Coronary artery (tissue), 2 donors: ENCODE results near the gene FAM13A.
A peak's percentile ranks its signal among the peaks of the same experiment; 100 is the strongest.

Experiments used
- DNase-seq: peaks from one replicate; pipeline ENCODE4 v3.0.0-alpha.2; 2017; ENCODE audit warnings: low spot score
- H3K27ac ChIP-seq, 2 donors: fragments of 200-600 bp; sonication (generic); one replicate each; pipeline ENCODE4 v1.5.1; 2016 to 2019
- H3K4me3 ChIP-seq: fragments of 200-600 bp; sonication (generic); 2 replicates; pipeline ENCODE4 v1.5.1; 2016; ENCODE audit warnings: mild to moderate bottlenecking, moderate library complexity
- CTCF ChIP-seq: fragments of 200-600 bp; sonication (generic); IDR thresholded peaks from one replicate; pipeline ENCODE4 v1.5.1; 2019; ENCODE audit warnings: antibody characterized with exemption

FAM13A gene

GRCh38 chr4:88759039-88759894 lies 297.7 kb downstream of the FAM13A start:
- DNase-seq, result no peak
- no peak for TF ChIP-seq CTCF
- Histone ChIP-seq H3K27ac (no peak overlapping the region), H3K4me3 (peak overlapping the region; percentile 24)

DNA sequence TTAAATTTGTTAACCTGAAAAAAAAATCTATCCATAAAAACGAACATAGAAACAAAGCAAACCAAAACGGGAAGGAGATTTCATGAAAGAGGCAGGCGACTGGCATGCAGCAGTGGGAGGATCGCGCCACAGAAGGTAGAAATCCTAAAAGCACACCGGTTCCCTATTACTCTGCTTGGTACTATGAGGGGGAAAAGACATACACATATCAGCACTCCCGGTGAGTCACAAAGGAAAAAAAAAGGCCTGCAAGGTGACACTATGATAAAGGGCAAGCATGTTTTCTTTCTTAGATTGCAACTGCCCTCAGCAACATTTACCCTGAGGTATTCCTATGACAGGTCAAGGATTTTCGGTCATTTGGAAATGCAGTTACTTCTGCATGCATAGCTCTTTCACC lies 298.7 kb downstream of the FAM13A start:
- TF ChIP-seq CTCF, result no peak
- no peak for DNase-seq
- H3K27ac ChIP-seq, result no peak overlapping the region
- peak overlapping the region; percentile 24 for H3K4me3 ChIP-seq

DNA sequence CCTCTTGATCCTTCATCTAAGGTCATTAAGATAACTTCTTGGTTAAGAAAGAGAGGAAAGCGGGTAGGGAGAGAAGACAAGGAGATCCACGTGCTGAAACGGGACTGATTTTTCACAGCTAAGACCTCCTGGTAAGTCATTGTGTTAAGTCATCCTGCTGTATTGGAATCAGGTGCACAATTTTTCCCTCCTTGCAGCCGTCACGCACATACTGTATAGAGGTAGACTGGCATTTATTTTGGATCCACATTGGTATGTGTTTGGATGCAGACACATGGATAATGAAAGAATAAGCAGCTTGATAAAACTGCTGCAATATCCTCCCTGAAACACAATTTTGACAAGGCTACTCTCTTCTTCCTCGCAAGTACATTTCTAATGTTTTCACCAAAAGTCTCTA lies 299.2 kb downstream of the FAM13A start:
- H3K27ac ChIP-seq, result no peak overlapping the region
- DNase-seq, result no peak
- TF ChIP-seq CTCF, result no peak
- H3K4me3 ChIP-seq, result no peak overlapping the region

GRCh38 chr4:88757067-88757466 lies 299.9 kb downstream of the FAM13A start:
- H3K4me3 ChIP-seq, result no peak overlapping the region
- no peak overlapping the region for H3K27ac ChIP-seq
- no peak for DNase-seq
- no peak for TF ChIP-seq CTCF

DNA sequence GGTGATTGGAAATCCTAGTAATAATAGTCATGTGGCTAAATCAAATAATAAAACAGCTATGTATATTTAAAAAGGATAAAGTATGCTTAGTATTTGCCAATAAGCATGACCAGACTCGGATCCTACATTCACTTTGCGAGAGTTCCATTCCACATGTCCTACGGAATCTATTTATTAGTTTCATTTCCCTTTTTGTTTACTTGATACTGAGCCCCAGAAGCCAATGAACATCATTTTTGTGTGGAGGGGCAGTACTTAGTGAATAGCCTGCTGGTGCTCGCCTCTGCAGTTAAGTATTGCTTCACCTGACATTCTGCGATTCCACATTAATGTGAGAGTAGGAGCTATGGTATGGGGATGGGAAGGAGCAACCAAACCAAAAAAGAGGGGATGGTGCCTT lies 300.8 kb downstream of the FAM13A start:
- no peak for DNase-seq
- Histone ChIP-seq H3K4me3 (no peak overlapping the region), H3K27ac (no peak overlapping the region)
- no peak for TF ChIP-seq CTCF

- TF ChIP-seq CTCF, result no peak
- no peak for DNase-seq
- no peak overlapping the region for H3K4me3 ChIP-seq
- no peak overlapping the region for H3K27ac ChIP-seq
Observed at GRCh38 chr4:88755454-88755853, 301.5 kb downstream of the FAM13A start.

DNA sequence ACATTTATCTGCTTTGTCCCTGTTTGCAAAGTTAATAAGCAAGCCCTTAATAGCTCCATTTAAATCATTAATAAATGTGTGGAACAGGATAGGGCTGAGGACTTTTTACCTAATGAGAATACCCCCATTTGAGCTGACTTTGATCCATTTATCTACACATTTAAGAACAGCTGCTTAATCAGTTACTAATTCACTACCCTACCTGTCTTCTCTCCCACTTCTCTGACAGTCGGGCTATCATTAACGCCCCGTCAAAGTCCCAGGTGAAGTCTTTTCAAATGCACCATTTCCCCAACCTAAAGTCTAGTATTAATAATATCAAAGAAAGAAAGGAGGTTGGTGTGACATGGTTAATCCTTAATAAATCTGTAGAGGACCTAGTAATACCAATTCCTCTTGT lies 302.2 kb downstream of the FAM13A start:
- H3K4me3 ChIP-seq, result no peak overlapping the region
- no peak for DNase-seq
- no peak overlapping the region for H3K27ac ChIP-seq
- no peak for TF ChIP-seq CTCF
